HepG2 (cell line): Measurements from ENCODE around the gene GRIA3. TPM values are rescaled to one million over a fixed set of nuclear protein-coding genes. Genes with fewer than 3 reads are reported as not detected.
"Not testable (repeated sequence)": the region's sequence is repeated elsewhere in the genome, so short reads cannot be mapped to it uniquely, and the experiment has no call there.

ENCODE experiments used
- ATAC-seq: fragments of 200-7000 bp; cut with Tn5 transposase; 3 replicates; pipeline ENCODE4 v1.9.1; 2020; ENCODE audit warnings: mild to moderate bottlenecking, moderate library complexity
- BruUV-seq: library from RNA; stranded (reverse); fragments of 400-500 nt; replicated peaks from 2 replicates; lab custom pipeline; 2021; lab: Mats Ljungman, UMichigan
- CTCF ChIA-PET: fragments of 300-600 bp; formaldehyde crosslinking; extraction: SDS; loops from one replicate; lab custom pipeline; 2021; ENCODE audit warnings: low total read pairs, inconsistent platforms, low intra/inter-chr PET ratio; lab: Yijun Ruan, JAX
- POLR2A ChIA-PET: fragments of 350-600 bp; sonication (Branson Sonifier 250); formaldehyde crosslinking; loops from one replicate; lab custom pipeline; 2020; ENCODE audit warnings: antibody characterized with exemption, inconsistent platforms; lab: Yijun Ruan, JAX
- DNase-seq: peaks from one replicate; pipeline ENCODE4 v3.0.0-alpha.2; 2015; ENCODE audit warnings: low spot score
- FAIRE-seq: peaks from 3 replicates; lab custom pipeline; 2011; peaks lifted over from hg19 to GRCh38; lab: Jason Lieb, UNC
- H2AFZ ChIP-seq: one replicate; pipeline ENCODE4 v1.6.1; 2011; ENCODE audit warnings: low read length, inconsistent platforms
- H3K27ac ChIP-seq: fragments of 300-600 bp; 3 replicates; pipeline ENCODE4 v1.8.0; 2011; ENCODE audit warnings: mixed run types, mild to moderate bottlenecking, mixed read lengths, low read length, inconsistent platforms; ENCODE audit not compliant: insufficient read depth; ENCODE audit errors: extremely low read length
- H3K27me3 ChIP-seq, 2 experiments: fragments of 200-600 bp in 1 of 2; 2 replicates in 1 of 2; 3 replicates in 1 of 2; pipeline versions ENCODE4 v1.6.0 to v1.8.0; 2011; ENCODE audit warnings: low read length in 2 of 2, mild to moderate bottlenecking in 2 of 2, moderate library complexity in 2 of 2, inconsistent platforms in 1 of 2; ENCODE audit not compliant: insufficient read depth in 2 of 2, control insufficient read depth in 1 of 2
- H3K36me3 ChIP-seq, 2 experiments: fragments of 200-600 bp in 1 of 2; replicated peaks in 1 of 2; 2 replicates in 1 of 2; 3 replicates in 1 of 2; pipeline versions ENCODE4 v1.5.1 to v1.8.0; 2011; ENCODE audit warnings: low read length in 2 of 2, inconsistent platforms in 1 of 2; ENCODE audit not compliant: insufficient read depth in 2 of 2, control insufficient read depth in 1 of 2
- H3K4me1 ChIP-seq: 2 replicates; pipeline ENCODE4 v1.5.1; 2012; ENCODE audit warnings: low read length, inconsistent platforms; ENCODE audit not compliant: insufficient read depth
- H3K4me2 ChIP-seq: 2 replicates; pipeline ENCODE4 v1.6.0; 2011; ENCODE audit warnings: low read depth, low read length, inconsistent platforms
- H3K4me3 ChIP-seq, 3 experiments: fragments of 200-600 bp in 1 of 3; sonication (generic), shearing (Covaris generic) in 1 of 3; replicated peaks in 1 of 3; 2 replicates each; pipeline ENCODE4 v1.5.1; 2011 to 2016; ENCODE audit warnings: low read length in 3 of 3, inconsistent platforms in 2 of 3, low read depth in 2 of 3, mild to moderate bottlenecking in 2 of 3, control low read depth in 1 of 3, mixed read lengths in 1 of 3; ENCODE audit not compliant: insufficient read depth in 1 of 3
- H3K79me2 ChIP-seq: one replicate; pipeline ENCODE4 v1.6.1; 2011; ENCODE audit warnings: low read length, inconsistent platforms; ENCODE audit not compliant: insufficient read depth
- H3K9ac ChIP-seq: 2 replicates; pipeline ENCODE4 v1.6.0; 2011; ENCODE audit warnings: mild to moderate bottlenecking, low read depth, low read length, inconsistent platforms; ENCODE audit not compliant: insufficient read depth
- H3K9me3 ChIP-seq: 2 replicates; pipeline ENCODE4 v1.5.1; 2012; ENCODE audit warnings: mild to moderate bottlenecking, low read length
- H4K20me1 ChIP-seq: 2 replicates; pipeline ENCODE4 v1.6.0; 2011; ENCODE audit warnings: inconsistent platforms, mild to moderate bottlenecking, low read length, moderate library complexity; ENCODE audit not compliant: insufficient read depth
- CAMTA2 ChIP-seq: sonication (generic); formaldehyde crosslinking; IDR thresholded peaks from 2 replicates; pipeline ENCODE4 v1.4.0; 2020; ENCODE audit warnings: mild to moderate bottlenecking, missing genetic modification reagents, borderline replicate concordance
- CREBL2 ChIP-seq: sonication (generic); formaldehyde crosslinking; IDR thresholded peaks from 2 replicates; pipeline ENCODE4 v1.8.1; 2023; ENCODE audit warnings: missing genetic modification reagents, mild to moderate bottlenecking, borderline replicate concordance
- ELF4 ChIP-seq: sonication (generic); formaldehyde crosslinking; IDR thresholded peaks from 2 replicates; pipeline ENCODE4 v1.5.0; 2020; ENCODE audit warnings: missing genetic modification reagents, mild to moderate bottlenecking, moderate library complexity, borderline replicate concordance
- GZF1 ChIP-seq: sonication (generic); formaldehyde crosslinking; IDR thresholded peaks from 2 replicates; pipeline ENCODE4 v1.5.1; 2020; ENCODE audit warnings: mild to moderate bottlenecking, missing genetic modification reagents
- HCFC1 ChIP-seq: fragments of 150-350 bp; IDR thresholded peaks from 2 replicates; pipeline ENCODE4 v1.6.1; 2014; ENCODE audit warnings: low read depth, low read length
- HMGA1 ChIP-seq: sonication (generic); formaldehyde crosslinking; conservative IDR thresholded peaks from 2 replicates; pipeline ENCODE4 v1.4.0; 2020; ENCODE audit warnings: missing genetic modification reagents
- MATR3 ChIP-seq: sonication (generic); formaldehyde crosslinking; IDR thresholded peaks from 2 replicates; pipeline ENCODE4 v1.4.0; 2020; ENCODE audit warnings: missing genetic modification reagents
- NR0B2 ChIP-seq: sonication (generic); formaldehyde crosslinking; IDR thresholded peaks from 2 replicates; pipeline ENCODE4 v1.4.0; 2020; ENCODE audit warnings: mild to moderate bottlenecking, missing genetic modification reagents
- PLRG1 ChIP-seq: fragments of 450-650 bp; conservative IDR thresholded peaks from 2 replicates; pipeline ENCODE4 v1.6.1; 2016
- PTBP1 ChIP-seq: fragments of 200-400 bp; formaldehyde crosslinking; IDR thresholded peaks from 2 replicates; pipeline ENCODE4 v1.6.1; 2018; ENCODE audit warnings: low read length, low read depth; ENCODE audit not compliant: poor library complexity, severe bottlenecking
- SMAD1 ChIP-seq: sonication (generic); formaldehyde crosslinking; IDR thresholded peaks from 2 replicates; pipeline ENCODE4 v1.4.0; 2020; ENCODE audit warnings: missing genetic modification reagents, low read depth, mild to moderate bottlenecking, borderline replicate concordance
- TBP ChIP-seq: sonication (generic); formaldehyde crosslinking; IDR thresholded peaks from 2 replicates; pipeline ENCODE4 v1.5.0; 2020; ENCODE audit warnings: missing genetic modification reagents
- ZBTB1 ChIP-seq: sonication (generic); formaldehyde crosslinking; IDR thresholded peaks from 2 replicates; pipeline ENCODE4 v1.4.0; 2020; ENCODE audit warnings: missing genetic modification reagents, borderline replicate concordance
- ZBTB44 ChIP-seq: sonication (generic); formaldehyde crosslinking; IDR thresholded peaks from 2 replicates; pipeline ENCODE4 v1.4.0; 2020; ENCODE audit warnings: missing genetic modification reagents
- ZNF274 ChIP-seq: sonication (generic); formaldehyde crosslinking; IDR thresholded peaks from 2 replicates; pipeline ENCODE4 v1.5.1; 2020; ENCODE audit warnings: mild to moderate bottlenecking, missing genetic modification reagents
- ZNF432 ChIP-seq: sonication (generic); formaldehyde crosslinking; IDR thresholded peaks from 2 replicates; pipeline ENCODE4 v1.5.0; 2020; ENCODE audit warnings: missing genetic modification reagents, mild to moderate bottlenecking, borderline replicate concordance
- WGBS: methylation state at CpG from one replicate; pipeline ENCODE4 v1.1.6; 2017; ENCODE audit warnings: low lambda C conversion rate; 5-methylcytosine and 5-hydroxymethylcytosine counted together
- in situ Hi-C: cut with HindIII; loops from 2 replicates; pipeline ENCODE4 v1.10.0; 2017; ENCODE audit warnings: low pct_unique_long_range_greater_than_20kb; ENCODE audit not compliant: extremely low pct_ligation_motif_present
- intact Hi-C: fragments of 100-400 bp; cut with micrococcal nuclease; formaldehyde crosslinking; loops from one replicate; pipeline ENCODE4 v1.10.0; 2022; ENCODE audit not compliant: unreplicated experiment
- polyA plus RNA-seq, 8 experiments: library from polyadenylated mRNA; depleted of rRNA in 3 of 8; stranded (reverse) in 7 of 8; unstranded in 1 of 8; fragments of >200 nt; fragmentation: Illumina TruSeq in 4 of 8; extraction: Trizol in 4 of 8; gene quantifications; 2 replicates each; pipeline versions ENCODE4 v1.2.1 to v1.2.3, GENCODE V29; 2011 to 2016; ENCODE audit warnings: low read depth in 4 of 8, missing spikeins in 1 of 8, mixed read lengths in 1 of 8; ENCODE audit not compliant: insufficient read depth in 1 of 8
- total RNA-seq, 5 experiments: library from RNA; depleted of rRNA; stranded (reverse); fragments of >200 nt; fragmentation: Illumina TruSeq; extraction: Trizol; gene quantifications; 2 replicates each; pipeline ENCODE4 v1.2.3, GENCODE V29; 2016; ENCODE audit warnings: low read depth in 1 of 5

Gene GRIA3
- total and polyA plus RNA-seq, 2 of the 13 experiments (the other 11 are each of a cell fraction or from before 2014, with no cell fraction given), result not detected

GRCh38 chrX:123513585-123514278 is 329.7 kb downstream of the GRIA3 start:
- TF ChIP-seq NR0B2 (CRISPR knock-in tag), result no peak
- no peak for TF ChIP-seq GZF1 (CRISPR knock-in tag)
- TF ChIP-seq PLRG1, result no peak
- no peak for TF ChIP-seq TBP
- TF ChIP-seq SMAD1 (CRISPR knock-in tag), result no peak
- no peak for TF ChIP-seq CREBL2 (CRISPR knock-in tag)
- TF ChIP-seq HMGA1 (CRISPR knock-in tag), result no peak
- no peak for TF ChIP-seq ZNF274 (CRISPR knock-in tag)
- no peak for TF ChIP-seq HCFC1
- no peak for TF ChIP-seq ZNF432 (CRISPR knock-in tag)
- TF ChIP-seq ZBTB44, result no peak
- TF ChIP-seq ELF4 (CRISPR knock-in tag), result no peak
- TF ChIP-seq CAMTA2 (CRISPR knock-in tag), result no peak
- no peak for TF ChIP-seq PTBP1
- TF ChIP-seq MATR3 (CRISPR knock-in tag), result no peak
- TF ChIP-seq ZBTB1 (CRISPR knock-in tag), result no peak
- Histone ChIP-seq H3K27ac (no peak overlapping the region), H3K36me3 (no peaks in the 10 kb centered on the region), H4K20me1 (no peaks in the 10 kb centered on the region), H3K4me3 (no peak overlapping the region), H2AFZ (no peak overlapping the region), H3K9ac (no peak overlapping the region), H3K9me3 (no peaks in the 10 kb centered on the region; the same call in 1 of the 2 replicates), H3K79me2 (no peaks in the 10 kb centered on the region), H3K4me1 (no peaks in the 10 kb centered on the region), H3K27me3 (no peaks in the 10 kb centered on the region), H3K4me2 (no peak overlapping the region)
- ChIA-PET CTCF (no interaction called here), POLR2A (no interaction called here)
- DNase-seq (no peak), ATAC-seq (no peak), FAIRE-seq (no peak)
- BruUV-seq, result no TSS peak
- intact Hi-C loops, result no loop called here
- 20% methylated on average over 6 of the region's 6 CpGs for WGBS
- in situ Hi-C loops, result no loop called here

GRCh38 chrX:123514279-123514640 is 330.2 kb downstream of the GRIA3 start:
- H4K20me1 ChIP-seq, H2AFZ ChIP-seq, H3K79me2 ChIP-seq, CTCF ChIA-PET, H3K36me3 ChIP-seq, H3K27ac ChIP-seq, H3K4me1 ChIP-seq, H3K9ac ChIP-seq, BruUV-seq, intact Hi-C loops, DNase-seq, H3K4me3 ChIP-seq, H3K9me3 ChIP-seq, FAIRE-seq, in situ Hi-C loops, H3K4me2 ChIP-seq, POLR2A ChIA-PET, ATAC-seq, H3K27me3 ChIP-seq: not testable (repeated sequence)
- WGBS, result 83% methylated on average over 24 of the region's 26 CpGs
